Uterus (tissue), 2 donors: ENCODE data around the gene P4HA2.
"Not testable (repeated sequence)": the region's sequence is repeated elsewhere in the genome, so short reads cannot be mapped to it uniquely, and the experiment has no call there.

Source experiments
- POLR2A ChIP-seq, 2 donors: fragments of 450-650 bp; IDR thresholded peaks; one replicate each; pipeline ENCODE4 v1.6.1; 2016; ENCODE audit warnings: antibody characterized with exemption in 2 of 2, mild to moderate bottlenecking in 1 of 2, moderate library complexity in 1 of 2
- TF ChIP-seq, protein P1 (sequence below), 4 experiments: fragments of 200-600 bp in 2 of 4; fragments of 450-650 bp in 2 of 4; sonication (generic) in 2 of 4; IDR thresholded peaks; one replicate each; pipeline ENCODE4 v1.5.1; 2016 to 2019; ENCODE audit warnings: antibody characterized with exemption in 4 of 4, mild to moderate bottlenecking in 2 of 4, moderate library complexity in 1 of 4

DNA sequence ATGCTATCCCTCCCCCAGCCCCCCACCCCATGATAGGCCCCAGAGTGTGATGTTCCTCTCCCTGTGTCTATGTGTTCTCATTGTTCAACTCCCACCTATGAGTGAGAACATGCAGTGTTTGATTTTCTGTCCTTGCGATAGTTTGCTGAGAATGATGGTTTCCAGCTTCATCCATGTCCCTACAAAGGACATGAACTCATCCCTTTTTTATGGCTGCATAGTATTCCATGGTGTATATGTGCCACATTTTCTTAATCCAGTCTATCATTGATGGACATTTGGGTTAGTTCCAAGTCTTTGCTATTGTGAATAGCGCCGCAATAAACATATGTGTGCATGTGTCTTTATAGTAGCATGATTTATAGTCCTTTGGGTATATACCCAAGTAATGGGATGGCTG lies 82.3 kb downstream of the P4HA2 start:
- TF ChIP-seq, protein P1, sequence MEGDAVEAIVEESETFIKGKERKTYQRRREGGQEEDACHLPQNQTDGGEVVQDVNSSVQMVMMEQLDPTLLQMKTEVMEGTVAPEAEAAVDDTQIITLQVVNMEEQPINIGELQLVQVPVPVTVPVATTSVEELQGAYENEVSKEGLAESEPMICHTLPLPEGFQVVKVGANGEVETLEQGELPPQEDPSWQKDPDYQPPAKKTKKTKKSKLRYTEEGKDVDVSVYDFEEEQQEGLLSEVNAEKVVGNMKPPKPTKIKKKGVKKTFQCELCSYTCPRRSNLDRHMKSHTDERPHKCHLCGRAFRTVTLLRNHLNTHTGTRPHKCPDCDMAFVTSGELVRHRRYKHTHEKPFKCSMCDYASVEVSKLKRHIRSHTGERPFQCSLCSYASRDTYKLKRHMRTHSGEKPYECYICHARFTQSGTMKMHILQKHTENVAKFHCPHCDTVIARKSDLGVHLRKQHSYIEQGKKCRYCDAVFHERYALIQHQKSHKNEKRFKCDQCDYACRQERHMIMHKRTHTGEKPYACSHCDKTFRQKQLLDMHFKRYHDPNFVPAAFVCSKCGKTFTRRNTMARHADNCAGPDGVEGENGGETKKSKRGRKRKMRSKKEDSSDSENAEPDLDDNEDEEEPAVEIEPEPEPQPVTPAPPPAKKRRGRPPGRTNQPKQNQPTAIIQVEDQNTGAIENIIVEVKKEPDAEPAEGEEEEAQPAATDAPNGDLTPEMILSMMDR (IDR thresholded peaks at IDR 0.05) = not testable (repeated sequence)
- not testable (repeated sequence) for TF ChIP-seq POLR2A (IDR thresholded peaks at IDR 0.05)
